GM19455 (cell line): ENCODE results near the gene DRG1.
"Not testable (repeated sequence)": the region's sequence is repeated elsewhere in the genome, so short reads cannot be mapped to it uniquely, and the experiment has no call there.

ENCODE experiments used
- ATAC-seq: cut with Tn5 transposase; IDR thresholded peaks from one replicate; pipeline ENCODE4 v1.9.1; 2021; ENCODE audit not compliant: unreplicated experiment

Gene DRG1

GRCh38 chr22:31442768-31443489 is 43.5 kb downstream of the DRG1 start:
- ATAC-seq = no peak

- ATAC-seq = no peak
Observed at GRCh38 chr22:31443516-31443915, 44.1 kb downstream of the DRG1 start.

- no peak for ATAC-seq
Observed at GRCh38 chr22:31445642-31446041, 46.2 kb downstream of the DRG1 start.

GRCh38 chr22:31446208-31446607 is 46.8 kb downstream of the DRG1 start:
- ATAC-seq = no peak

- no peak for ATAC-seq
Observed at GRCh38 chr22:31446767-31447166, 47.4 kb downstream of the DRG1 start.

- ATAC-seq = no peak
Observed at GRCh38 chr22:31447337-31447736, 47.9 kb downstream of the DRG1 start.

- ATAC-seq = no peak
Observed at GRCh38 chr22:31448382-31448781, 49.0 kb downstream of the DRG1 start.

- ATAC-seq = no peak
Observed at GRCh38 chr22:31449506-31449905, 50.1 kb downstream of the DRG1 start.

- no peak for ATAC-seq
Observed at GRCh38 chr22:31451709-31452571, 52.5 kb downstream of the DRG1 start.

GRCh38 chr22:31461699-31462098 is 62.3 kb downstream of the DRG1 start:
- ATAC-seq = no peak

- ATAC-seq = no peak
Observed at GRCh38 chr22:31465307-31465706, 65.9 kb downstream of the DRG1 start.

GRCh38 chr22:31474743-31475142 is 75.3 kb downstream of the DRG1 start:
- ATAC-seq = no peak

GRCh38 chr22:31475800-31476199 is 76.4 kb downstream of the DRG1 start:
- ATAC-seq = no peak

GRCh38 chr22:31477329-31477728 is 77.9 kb downstream of the DRG1 start:
- no peak for ATAC-seq

- no peak for ATAC-seq
Observed at GRCh38 chr22:31481129-31481528, 81.7 kb downstream of the DRG1 start.

- not testable (repeated sequence) for ATAC-seq
Observed at GRCh38 chr22:31482470-31482869, 83.1 kb downstream of the DRG1 start.
